Endothelial cell of hepatic sinusoid (primary cell): Measurements from ENCODE around the gene TRAPPC14.

Source experiments
- in situ Hi-C: cut with HindIII; loops from 2 replicates; pipeline ENCODE4 v1.10.0; 2017; ENCODE audit warnings: low sequenced_read_pairs

Gene TRAPPC14

DNA sequence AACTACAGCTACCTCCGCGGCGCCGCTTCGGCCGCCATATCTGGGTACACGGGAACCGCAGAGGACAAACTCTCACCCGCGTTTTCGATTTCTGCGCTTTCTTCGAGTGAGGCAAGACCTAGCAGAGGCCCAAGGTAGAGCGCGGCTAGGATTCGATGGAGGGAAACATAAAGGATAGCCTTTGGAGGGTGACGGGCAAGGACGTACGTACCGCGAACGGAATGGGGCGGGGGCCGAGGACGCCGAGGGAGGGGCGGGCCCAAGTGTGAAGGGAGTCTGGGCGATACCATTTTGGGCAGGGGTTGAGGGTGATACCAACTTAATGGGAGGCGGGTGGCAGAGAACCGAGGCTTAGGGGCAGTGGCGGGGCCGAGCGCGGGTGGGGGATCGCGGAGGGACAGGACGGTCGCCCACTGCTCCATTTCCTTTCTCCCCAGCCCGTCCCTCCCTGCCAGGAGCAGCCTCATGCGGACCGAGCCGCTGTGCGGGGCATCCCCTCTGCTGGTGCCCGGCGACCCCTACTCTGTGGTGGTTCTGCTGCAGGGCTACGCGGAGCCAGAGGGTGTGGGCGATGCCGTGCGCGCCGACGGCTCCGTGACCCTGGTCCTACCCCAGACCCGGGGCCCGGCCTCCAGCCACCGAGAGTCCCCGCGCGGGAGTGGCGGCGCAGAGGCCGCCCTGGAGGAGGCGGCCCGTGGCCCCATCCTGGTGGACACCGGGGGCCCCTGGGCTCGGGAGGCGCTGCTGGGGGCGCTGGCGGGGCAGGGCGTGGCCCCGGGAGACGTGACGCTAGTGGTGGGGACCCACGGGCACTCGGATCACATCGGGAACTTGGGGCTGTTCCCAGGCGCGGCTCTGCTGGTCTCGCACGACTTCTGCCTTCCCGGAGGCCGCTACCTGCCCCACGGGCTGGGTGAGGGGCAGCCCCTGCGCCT lies 31.3 kb downstream of the TRAPPC14 start, which contains the start of gene MBLAC1:
Gene MBLAC1, plus strand, starts transcription at position 37 of the 935 bp plus-strand sequence. Its CDS starts 429 bp downstream, at position 466.
- in situ Hi-C loops, result no loop called here

DNA sequence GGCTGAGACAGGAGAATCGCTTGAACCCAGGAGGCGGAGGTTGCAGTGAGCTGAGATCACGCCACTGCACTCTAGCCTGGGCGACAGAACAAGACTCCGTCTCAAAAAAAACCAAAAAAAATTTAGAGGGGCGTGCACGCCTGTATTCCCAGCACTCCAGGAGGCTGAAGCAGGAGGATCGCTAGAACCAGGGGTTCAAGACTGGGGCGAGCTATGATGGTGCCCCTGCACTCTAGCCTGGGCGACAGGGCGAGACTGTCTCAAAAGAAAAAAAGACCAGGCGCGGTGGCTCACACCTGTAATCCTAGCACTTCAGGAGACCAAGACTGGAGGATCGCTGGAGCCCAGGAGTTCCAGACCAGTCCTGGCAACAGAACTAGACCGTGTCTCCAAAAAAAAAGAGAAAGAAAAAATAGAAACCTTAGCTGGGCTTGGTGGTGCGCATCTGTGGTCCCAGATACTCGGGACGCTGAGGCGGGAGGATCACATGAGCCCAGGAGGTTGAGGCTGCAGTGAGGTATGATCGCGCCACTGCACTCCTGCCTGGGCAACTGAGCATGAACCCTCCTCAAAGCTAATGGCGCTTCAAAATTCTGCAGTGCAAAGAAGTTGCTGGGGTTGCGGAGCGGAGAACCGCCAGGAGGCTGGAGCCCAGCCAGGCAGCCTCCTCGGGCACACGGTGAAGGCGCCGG lies 32.1 kb downstream of the TRAPPC14 start:
- in situ Hi-C loops, result no loop called here

DNA sequence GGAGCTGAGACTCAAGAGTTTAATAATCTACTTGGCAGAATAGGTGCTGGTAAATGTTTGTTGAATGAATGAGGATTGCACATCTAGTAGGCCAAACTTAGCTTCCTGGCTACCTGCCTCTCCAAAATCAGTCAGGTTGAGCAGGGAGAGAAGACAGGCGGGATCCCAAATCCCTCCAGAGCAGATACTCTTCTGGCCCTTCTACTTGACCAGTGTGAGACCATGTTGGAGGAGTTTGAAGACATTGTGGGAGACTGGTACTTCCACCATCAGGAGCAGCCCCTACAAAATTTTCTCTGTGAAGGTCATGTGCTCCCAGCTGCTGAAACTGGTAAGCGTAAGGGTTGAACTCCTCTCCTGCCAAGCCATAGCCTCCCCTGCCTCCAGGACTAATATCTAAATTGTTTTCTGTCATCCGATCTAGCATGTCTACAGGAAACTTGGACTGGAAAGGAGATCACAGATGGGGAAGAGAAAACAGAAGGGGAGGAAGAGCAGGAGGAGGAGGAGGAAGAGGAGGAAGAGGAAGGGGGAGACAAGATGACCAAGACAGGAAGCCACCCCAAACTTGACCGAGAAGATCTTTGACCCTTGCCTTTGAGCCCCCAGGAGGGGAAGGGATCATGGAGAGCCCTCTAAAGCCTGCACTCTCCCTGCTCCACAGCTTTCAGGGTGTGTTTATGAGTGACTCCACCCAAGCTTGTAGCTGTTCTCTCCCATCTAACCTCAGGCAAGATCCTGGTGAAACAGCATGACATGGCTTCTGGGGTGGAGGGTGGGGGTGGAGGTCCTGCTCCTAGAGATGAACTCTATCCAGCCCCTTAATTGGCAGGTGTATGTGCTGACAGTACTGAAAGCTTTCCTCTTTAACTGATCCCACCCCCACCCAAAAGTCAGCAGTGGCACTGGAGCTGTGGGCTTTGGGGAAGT lies 34.0 kb downstream of the TRAPPC14 start:
- in situ Hi-C loops, result no loop called here

DNA sequence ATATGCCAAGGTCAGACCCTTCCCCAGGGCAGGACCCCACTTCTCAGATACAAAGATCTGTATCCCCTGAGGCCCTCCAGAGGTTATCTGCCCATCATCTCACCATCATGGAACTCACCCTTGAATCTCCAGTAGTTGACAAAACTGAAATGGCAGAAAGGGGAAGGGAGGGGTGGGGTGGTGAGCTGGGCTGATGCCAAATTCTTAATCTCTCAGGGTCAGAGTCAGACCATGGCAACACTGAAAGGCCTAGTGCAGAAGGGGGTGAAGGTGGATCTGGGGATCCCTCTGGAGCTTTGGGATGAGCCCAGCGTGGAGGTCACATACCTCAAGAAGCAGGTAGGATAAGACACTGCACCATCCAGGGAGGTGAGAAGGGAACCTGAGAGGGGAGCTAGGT lies 36.0 kb downstream of the TRAPPC14 start:
- in situ Hi-C loops, result no loop called here

DNA sequence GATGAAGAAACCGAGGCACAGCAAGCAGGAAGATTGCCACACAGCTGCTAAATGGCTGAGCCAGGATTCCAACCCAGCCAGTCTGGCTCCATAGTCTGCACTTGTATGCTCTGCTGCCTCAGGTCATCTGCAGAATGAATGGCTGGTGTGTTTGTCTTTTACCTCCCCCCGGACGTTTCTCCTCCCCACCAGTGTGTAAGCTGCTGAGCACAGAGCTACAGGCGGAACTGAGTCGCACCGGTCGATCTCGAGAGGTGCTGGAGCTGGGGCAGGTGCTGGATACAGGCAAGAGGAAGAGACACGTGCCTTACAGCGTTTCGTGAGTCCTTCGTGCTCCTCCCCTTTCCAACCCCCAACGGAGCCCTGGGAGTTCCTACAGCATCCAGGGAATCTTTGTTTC lies 36.5 kb downstream of the TRAPPC14 start:
- in situ Hi-C loops, result no loop called here

DNA sequence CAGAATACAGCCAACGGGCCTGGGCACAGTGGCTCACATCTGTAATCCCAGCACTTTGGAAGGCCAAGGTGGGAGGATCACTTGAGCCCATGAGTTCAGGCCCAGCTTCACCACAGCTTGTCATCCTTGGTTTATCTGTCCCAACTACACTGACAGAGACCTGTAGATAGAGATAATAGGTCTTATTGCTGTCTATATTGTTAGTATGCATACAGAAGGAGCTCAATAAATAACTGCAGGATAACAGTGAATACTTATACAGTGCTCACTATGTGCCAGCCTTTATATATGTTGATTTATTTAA lies 37.8 kb downstream of the TRAPPC14 start:
- in situ Hi-C loops, result no loop called here

DNA sequence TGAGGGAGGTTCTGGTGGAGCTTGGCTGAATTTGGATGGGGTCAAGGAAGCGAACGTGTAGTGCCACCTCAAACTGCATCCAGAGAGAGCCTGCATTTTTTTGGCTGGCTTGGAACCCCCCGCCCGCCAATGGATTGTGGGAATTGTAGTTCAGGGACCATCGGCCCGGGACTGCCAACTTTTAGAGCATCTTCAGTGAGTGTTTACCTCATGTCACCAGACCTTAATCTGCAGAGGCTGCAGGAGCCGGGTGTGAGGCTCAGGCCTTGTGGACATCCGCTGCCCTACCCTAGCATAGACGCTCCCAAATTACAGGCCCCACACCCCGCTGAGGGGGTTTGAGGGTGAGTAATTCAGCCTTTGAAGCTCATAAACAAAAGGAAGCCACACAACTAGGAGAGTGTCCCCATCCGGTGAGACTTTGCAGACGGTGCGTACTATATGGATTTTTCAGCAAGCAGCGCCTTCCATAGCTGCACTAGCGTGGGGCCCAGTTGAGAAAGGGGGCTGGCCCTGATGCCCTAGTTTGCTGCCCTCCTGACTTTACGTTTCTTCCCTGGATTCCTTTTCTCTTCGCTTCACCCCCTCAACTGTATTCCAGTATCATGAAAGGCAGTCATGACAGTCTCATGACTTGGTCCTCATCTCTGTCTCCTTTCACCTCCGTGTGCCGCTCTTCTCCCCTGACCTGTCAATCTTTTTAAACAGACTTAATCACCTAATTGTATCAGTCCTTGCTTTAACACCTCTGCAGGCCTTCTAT lies 38.4 kb downstream of the TRAPPC14 start:
- in situ Hi-C loops, result no loop called here

DNA sequence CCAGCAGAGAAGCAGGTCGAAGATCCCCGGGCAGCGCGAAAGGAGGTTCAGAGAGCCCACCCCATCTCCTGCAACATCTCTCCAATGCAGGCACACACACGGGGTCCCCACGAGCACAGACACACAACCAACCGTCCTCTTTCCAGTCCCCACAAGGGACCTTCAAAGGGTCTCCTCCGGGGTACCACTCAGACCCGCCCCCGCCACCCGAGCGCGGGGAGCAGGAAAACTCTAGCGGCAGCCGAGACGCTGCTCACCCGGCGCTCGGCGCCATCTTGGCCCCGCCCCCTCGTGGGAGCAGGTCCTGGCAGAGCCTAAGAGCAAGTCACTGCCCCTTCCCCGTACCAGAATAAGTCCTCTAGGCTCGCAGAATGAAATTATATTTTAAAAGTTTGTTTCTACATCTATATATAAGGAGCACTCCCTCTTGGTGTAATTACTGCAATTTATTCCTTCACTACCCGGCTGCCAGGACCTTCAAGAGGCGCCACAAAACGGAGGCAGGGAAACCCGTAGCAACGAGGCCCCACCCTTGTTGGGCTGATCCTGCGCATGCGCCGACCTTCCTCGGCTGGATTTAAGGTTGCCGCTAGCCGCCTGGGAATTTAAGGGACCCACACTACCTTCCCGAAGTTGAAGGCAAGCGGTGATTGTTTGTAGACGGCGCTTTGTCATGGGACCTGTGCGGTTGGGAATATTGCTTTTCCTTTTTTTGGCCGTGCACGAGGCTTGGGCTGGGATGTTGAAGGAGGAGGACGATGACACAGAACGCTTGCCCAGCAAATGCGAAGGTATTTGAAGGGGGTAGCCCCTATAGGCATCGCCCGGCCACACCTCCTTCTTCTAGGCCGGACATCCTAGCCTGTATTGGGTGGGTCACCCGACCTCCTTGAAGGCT lies 39.2 kb downstream of the TRAPPC14 start, which contains the start of the genes CNPY4 and TAF6:
Gene CNPY4, plus strand, starts transcription at position 563 of the 898 bp plus-strand sequence. Its CDS starts 111 bp downstream, at position 674.
Gene TAF6, minus strand, starts transcription at position 287 of the 898 bp plus-strand sequence. CDS start 5,149 bp downstream, outside the sequence.
- in situ Hi-C loops, result no loop called here

DNA sequence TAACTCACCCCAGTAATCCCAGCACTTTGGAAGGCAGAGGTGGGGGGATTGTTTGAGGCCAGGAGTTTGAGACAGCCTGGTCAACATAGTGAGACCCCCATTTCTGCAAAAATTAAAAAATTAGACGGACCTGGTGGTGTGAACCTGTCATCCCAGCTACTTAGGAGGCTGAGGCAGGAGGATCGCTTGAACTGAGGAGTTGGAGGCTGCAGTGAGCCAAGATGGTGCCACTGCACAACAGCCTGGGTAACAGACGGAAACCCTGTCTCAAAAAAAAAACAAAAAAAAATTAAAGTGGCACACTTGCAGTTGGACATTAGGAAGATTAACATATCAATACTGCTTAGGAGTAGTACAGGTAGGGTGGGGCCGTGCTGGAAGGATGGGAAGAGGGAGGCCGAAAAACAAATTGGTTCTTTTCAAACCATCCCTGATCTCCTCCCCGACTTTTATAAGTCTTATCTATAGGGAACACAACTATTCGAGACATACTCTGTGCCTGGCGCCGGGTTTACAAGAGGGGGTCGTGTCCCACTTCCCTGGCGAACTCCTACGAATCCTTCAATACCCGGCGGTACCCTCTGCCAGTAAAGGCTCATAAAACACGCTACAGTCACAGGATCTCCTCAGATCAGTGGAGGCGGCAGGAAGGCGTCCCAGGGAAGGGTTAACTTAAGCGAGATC lies 40.0 kb downstream of the TRAPPC14 start:
- in situ Hi-C loops, result no loop called here

DNA sequence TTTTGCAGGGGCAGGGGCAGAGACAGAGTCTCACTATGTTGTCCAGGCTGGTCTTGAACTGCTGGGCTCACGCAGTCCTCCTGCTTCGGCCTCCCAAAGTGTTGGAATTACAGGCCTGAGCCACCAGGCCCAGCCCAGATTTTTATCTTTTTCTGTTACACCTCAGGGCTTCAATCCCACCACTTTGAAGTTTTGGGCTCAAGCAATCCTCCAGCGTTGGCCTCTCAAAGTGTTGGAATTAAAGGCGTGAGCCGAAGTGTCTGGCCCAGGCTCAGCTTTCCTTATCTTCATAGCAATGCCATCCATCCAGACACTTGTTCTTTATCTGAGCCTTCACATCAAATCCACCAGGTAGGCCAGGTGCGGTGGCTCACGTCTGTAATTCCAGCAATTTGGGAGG lies 43.5 kb downstream of the TRAPPC14 start:
- in situ Hi-C loops, result no loop called here

DNA sequence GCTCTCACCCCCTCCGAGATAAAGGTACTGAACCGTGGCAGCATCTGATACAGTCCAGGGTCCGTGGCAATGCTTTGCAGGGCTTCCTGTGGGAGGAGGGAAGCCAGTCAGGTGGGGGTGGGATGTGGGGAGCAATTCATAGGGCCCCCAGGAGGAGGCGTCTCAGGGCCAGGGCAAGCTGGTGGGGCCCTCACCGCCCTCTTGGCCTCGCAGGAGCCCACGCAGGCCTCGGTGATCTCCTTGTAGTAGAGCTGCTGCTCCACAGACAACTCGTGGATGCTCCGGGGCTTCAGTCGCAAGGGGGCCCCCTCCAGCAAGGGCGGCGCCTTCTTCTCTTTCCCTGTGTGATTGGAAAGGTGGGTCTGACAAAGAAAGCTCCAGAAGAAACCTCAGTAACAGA lies 46.6 kb downstream of the TRAPPC14 start:
- in situ Hi-C loops, result no loop called here

DNA sequence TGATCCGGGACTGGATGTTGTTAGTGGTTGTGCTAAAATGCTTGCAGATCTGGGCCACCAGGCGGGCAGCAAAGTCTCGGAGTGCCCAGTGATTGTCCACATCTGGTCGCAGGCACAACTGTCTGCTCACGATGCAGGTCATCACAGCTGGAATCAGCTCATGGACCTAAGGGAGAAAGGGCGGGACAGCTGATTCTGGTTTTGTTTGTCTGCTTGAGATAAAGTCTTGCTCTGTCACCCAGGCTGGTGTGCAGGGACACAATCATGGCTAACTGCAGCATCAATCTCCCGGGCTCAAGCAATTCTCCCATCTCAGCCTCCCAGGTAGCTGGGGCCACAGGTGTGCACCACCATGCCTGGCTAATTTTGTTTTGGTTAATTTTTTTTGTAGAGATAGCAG lies 47.4 kb downstream of the TRAPPC14 start:
- in situ Hi-C loops, result no loop called here

DNA sequence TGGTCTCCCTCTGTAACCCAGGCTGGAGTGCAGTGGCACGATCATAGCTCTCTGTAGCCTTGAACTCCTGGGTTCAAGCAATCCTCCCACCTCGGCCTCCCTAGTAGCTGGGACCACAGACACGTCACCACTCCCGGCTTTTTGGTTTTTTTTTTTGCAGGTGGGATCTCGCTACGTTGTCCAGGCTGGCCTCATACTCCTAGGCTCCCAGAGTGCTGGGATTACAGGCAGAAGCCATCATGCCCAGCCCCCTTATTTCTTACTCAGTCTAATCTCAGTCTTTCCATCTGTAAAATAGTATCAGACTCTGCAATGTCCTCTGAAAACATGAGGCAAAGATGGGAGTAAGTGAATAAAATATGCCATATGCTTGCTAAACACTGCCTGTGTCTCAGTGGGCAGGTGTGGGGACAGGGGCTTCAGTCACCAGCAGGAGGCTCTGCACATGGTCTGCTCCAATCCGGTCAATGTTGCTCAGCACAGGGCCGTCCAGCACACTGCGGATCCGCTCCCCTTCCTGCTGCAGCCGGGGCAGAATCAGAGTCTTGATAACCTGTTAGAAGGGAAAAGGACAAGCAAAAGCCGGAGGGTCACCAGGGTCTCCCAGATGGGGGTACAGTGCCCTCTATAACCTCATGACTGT lies 48.9 kb downstream of the TRAPPC14 start:
- in situ Hi-C loops, result no loop called here

DNA sequence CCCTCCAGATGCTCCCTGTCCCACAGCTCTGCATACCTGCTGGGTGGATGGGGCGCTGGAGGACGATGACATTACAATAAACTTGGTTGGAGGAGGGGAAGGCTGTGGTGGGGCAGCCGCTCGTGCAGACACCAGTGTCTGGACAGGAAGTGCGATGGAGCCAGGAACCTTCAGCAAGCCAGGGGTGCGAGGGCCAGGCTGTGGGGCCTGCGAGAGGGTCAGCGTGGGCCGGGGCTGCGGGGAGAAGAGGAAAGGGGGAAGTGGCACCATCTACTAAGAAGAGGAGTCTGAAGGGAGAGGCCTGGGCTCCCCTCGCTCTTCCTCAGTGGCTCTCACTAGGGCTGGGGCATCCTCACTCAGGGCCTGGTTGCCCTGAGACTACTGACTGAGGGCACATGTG lies 50.6 kb downstream of the TRAPPC14 start:
- in situ Hi-C loops, result no loop called here

DNA sequence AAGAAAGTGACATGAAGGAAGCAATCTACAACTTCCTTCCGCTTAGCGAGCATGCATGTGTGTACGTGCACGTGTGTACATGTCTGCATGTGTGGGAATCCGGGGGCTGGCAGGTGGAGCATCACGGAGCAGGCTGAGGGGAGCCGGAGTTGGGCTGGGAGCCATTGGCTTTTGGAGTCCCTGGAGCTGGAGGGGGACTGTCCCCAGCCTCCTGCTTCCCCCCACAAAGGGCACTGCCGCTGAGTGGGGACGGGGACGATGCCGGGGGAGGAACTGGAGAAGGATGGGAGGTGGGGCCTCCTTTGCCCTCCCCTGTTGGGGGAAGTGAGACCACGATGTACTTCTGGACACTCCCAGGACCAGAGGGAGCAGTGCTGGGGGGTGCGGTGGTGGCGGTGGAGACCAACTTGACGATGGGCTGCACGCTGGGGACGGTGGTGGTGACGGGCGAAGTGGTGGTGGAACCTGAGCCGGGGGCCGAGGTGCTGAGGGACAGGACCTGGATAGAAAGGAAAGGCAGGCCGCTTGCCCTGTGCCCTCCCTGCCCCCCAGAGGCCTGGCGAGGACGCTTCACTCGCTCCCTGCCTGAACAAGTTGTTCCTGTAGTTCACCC lies 51.3 kb downstream of the TRAPPC14 start:
- in situ Hi-C loops, result no loop called here

DNA sequence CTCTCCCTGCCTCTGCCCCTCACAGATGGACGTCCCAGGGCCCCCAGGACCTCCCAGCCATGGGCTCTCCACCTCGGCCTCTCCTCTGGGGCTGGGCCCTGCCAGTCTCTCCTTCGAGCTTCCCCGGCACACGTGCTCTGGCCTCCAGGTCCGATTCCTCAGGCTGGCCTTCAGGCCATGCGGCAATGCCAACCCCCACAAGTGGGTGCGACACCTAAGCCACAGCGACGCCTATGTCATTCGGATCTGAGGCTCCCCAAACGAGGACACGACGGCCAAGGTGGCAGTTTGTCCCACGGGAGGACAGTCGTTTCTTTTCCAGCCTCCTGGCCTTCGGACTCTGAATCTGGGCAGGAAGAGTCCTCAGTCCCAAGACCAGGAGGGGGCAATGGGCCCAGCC lies 51.9 kb downstream of the TRAPPC14 start:
- in situ Hi-C loops, result no loop called here

DNA sequence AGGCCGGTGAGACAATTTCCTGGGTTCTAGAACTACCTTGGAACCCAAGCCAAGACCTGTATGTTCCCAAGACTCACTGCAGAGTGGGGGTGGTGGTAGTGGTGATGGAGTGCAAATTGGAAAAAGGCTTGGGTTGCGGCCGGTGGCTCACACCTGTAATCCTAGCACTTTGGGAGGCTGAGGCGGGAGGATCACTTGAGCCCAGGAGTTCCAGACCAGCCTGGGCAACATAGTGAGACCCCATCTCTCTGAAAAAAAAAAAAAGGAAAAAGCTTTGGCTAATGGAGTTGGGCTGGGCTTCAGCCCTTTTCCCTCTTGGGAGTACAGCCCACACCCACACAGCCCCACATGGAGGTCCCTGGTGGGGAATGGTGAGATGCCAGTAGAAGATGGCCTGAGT lies 53.0 kb downstream of the TRAPPC14 start:
- in situ Hi-C loops, result no loop called here
